Measurements from ENCODE around the gene GAB4. TPM values are rescaled to one million over a fixed set of nuclear protein-coding genes. Genes with fewer than 3 reads are reported as not detected.

GAB4 gene
- total and polyA plus RNA-seq, 2 donors (not counting 1 experiment from before 2014, with no cell fraction given) = not detected

DNA sequence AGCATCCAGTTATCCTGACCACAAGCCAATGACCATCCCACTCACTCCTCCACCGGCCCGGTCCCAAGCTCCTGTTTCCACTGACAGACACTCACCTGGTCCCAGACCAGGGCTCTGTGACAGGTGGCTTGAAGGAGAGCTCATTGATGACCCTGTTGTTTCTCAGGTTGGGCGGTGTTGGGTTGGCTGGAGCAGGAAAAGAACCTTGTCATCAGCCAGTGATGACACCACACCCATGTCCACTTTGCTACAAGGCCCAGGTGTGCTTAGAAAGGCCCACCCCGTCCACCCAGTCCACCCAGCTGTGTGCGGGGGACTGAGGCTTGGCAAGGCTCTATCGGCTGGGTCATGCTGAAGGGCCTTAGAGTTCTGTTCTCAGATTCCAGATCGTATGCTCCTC is 42.9 kb downstream of the GAB4 start:
- no peaks in the 10 kb centered on the region for H3K27me3 ChIP-seq (ENCODE audit: control insufficient read depth, insufficient read depth, low read length)
- H3K79me2 ChIP-seq (ENCODE audit: control insufficient read depth, insufficient read depth, low read length) = no peaks in the 10 kb centered on the region
- no peaks in the 10 kb centered on the region for H3K36me3 ChIP-seq (ENCODE audit: control insufficient read depth, insufficient read depth, low read length)
- H3K4me2 ChIP-seq (ENCODE audit: extremely low read depth, insufficient read depth, low read length) = no peak overlapping the region
- DNase-seq (ENCODE audit: low read depth in 2 of 2) = no peak
- H3K4me3 ChIP-seq (replicated peaks in 1 of 4; ENCODE audit: control extremely low read depth in 1 of 4, insufficient read depth in 1 of 4, low read depth in 3 of 4, low read length in 4 of 4) = no peak overlapping the region
- no peak overlapping the region for H2AFZ ChIP-seq (ENCODE audit: low read length)
- no peaks in the 10 kb centered on the region for H3K9me3 ChIP-seq (ENCODE audit: control insufficient read depth, insufficient read depth, low read depth, low read length)
- no peaks in the 10 kb centered on the region for H4K20me1 ChIP-seq (ENCODE audit: control insufficient read depth, extremely low read depth, insufficient read depth, low read length)
- no peak overlapping the region for H3K9ac ChIP-seq (ENCODE audit: insufficient read depth, low read length)
- H3K27ac ChIP-seq (ENCODE audit: insufficient read depth, low read length) = no peak overlapping the region
- H3K4me1 ChIP-seq (ENCODE audit: control insufficient read depth, extremely low read depth, insufficient read depth, low read length) = no peaks in the 10 kb centered on the region
- no peak for TF ChIP-seq EZH2 (IDR thresholded peaks at IDR 0.05; ENCODE audit: low read length, missing control alignments)
- TF ChIP-seq, protein P1, sequence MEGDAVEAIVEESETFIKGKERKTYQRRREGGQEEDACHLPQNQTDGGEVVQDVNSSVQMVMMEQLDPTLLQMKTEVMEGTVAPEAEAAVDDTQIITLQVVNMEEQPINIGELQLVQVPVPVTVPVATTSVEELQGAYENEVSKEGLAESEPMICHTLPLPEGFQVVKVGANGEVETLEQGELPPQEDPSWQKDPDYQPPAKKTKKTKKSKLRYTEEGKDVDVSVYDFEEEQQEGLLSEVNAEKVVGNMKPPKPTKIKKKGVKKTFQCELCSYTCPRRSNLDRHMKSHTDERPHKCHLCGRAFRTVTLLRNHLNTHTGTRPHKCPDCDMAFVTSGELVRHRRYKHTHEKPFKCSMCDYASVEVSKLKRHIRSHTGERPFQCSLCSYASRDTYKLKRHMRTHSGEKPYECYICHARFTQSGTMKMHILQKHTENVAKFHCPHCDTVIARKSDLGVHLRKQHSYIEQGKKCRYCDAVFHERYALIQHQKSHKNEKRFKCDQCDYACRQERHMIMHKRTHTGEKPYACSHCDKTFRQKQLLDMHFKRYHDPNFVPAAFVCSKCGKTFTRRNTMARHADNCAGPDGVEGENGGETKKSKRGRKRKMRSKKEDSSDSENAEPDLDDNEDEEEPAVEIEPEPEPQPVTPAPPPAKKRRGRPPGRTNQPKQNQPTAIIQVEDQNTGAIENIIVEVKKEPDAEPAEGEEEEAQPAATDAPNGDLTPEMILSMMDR (conservative IDR thresholded peaks at IDR 0.05 in 1 of 2, IDR thresholded peaks at IDR 0.05 in 1 of 2; ENCODE audit: low read depth in 1 of 2, low read length in 2 of 2) = no peak

DNA sequence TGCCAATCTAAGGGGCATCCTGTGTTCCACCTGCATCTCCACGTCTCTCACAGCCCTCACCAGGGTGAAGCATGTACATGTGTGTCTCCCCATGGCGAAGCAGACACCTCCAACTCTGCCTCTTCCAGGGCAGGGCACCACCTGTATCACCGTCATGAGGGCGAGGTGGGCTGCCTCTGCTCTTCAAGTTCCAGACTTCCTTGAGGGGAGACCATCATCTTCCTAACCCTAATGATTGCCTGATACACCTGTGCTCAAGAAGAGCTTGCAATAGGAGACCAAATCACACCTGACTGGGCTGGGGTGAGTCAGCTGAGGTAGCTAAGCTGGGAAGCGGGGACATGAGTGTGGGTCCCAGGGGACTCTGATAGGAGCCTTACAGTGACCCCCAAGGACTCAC is 43.7 kb downstream of the GAB4 start:
- Histone ChIP-seq H3K4me1 (ENCODE audit: control insufficient read depth, extremely low read depth, insufficient read depth, low read length) (no peaks in the 10 kb centered on the region), H3K27ac (ENCODE audit: insufficient read depth, low read length) (no peak overlapping the region), H3K36me3 (ENCODE audit: control insufficient read depth, insufficient read depth, low read length) (no peaks in the 10 kb centered on the region), H3K4me3 (replicated peaks in 1 of 4; ENCODE audit: control extremely low read depth in 1 of 4, insufficient read depth in 1 of 4, low read depth in 3 of 4, low read length in 4 of 4) (no peak overlapping the region), H3K9me3 (ENCODE audit: control insufficient read depth, insufficient read depth, low read depth, low read length) (no peaks in the 10 kb centered on the region), H3K27me3 (ENCODE audit: control insufficient read depth, insufficient read depth, low read length) (no peaks in the 10 kb centered on the region), H3K9ac (ENCODE audit: insufficient read depth, low read length) (no peak overlapping the region), H3K4me2 (ENCODE audit: extremely low read depth, insufficient read depth, low read length) (no peak overlapping the region), H3K79me2 (ENCODE audit: control insufficient read depth, insufficient read depth, low read length) (no peaks in the 10 kb centered on the region), H4K20me1 (ENCODE audit: control insufficient read depth, extremely low read depth, insufficient read depth, low read length) (no peaks in the 10 kb centered on the region), H2AFZ (ENCODE audit: low read length) (no peak overlapping the region)
- TF ChIP-seq, protein P1 (conservative IDR thresholded peaks at IDR 0.05 in 1 of 2, IDR thresholded peaks at IDR 0.05 in 1 of 2; ENCODE audit: low read depth in 1 of 2, low read length in 2 of 2) = no peak
- TF ChIP-seq EZH2 (IDR thresholded peaks at IDR 0.05; ENCODE audit: low read length, missing control alignments) = no peak
- no peak for DNase-seq (ENCODE audit: low read depth in 2 of 2)

DNA sequence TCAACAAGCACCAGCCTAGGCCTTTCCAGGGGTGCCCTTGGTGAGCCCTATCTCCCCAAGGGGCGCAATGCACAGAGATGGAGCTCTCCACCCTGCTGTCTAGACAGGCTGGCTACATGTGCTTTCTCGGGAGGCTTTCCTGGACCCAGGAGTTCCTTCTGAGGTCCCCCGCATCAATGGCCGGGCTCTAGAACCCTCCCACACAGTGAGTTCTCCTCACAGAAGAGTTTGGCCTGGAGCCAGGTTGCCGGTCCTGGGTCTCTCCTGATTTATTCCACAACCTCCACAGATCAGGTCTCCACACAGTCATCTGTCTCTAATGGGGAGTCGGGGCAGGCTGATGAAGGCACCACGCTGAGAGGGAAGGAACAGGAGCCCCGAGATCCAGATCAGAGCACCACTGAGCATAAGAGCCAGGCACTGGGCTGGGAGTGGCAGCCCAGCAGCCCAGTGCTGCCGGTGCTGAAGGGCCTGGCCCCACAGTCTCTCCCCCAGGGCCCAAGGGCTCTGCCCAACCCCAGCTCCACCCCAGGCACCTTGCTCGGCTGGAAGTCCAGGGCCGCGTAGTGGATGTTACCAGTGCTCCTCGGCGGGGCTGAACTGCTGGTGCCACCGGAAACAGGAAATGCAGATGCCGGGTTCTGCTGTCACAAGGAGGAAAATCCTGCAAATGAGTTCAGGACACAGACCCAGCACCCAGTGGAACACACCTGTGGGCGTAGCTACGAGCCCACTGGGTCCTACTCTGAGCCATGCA is 44.7 kb downstream of the GAB4 start:
- Histone ChIP-seq H3K9ac (ENCODE audit: insufficient read depth, low read length) (no peak overlapping the region), H3K27ac (ENCODE audit: insufficient read depth, low read length) (no peak overlapping the region), H3K36me3 (ENCODE audit: control insufficient read depth, insufficient read depth, low read length) (no peaks in the 10 kb centered on the region), H3K27me3 (ENCODE audit: control insufficient read depth, insufficient read depth, low read length) (no peaks in the 10 kb centered on the region), H3K9me3 (ENCODE audit: control insufficient read depth, insufficient read depth, low read depth, low read length) (no peaks in the 10 kb centered on the region), H2AFZ (ENCODE audit: low read length) (no peak overlapping the region), H3K4me1 (ENCODE audit: control insufficient read depth, extremely low read depth, insufficient read depth, low read length) (no peaks in the 10 kb centered on the region), H4K20me1 (ENCODE audit: control insufficient read depth, extremely low read depth, insufficient read depth, low read length) (no peaks in the 10 kb centered on the region), H3K4me3 (replicated peaks in 1 of 4; ENCODE audit: control extremely low read depth in 1 of 4, insufficient read depth in 1 of 4, low read depth in 3 of 4, low read length in 4 of 4) (no peak overlapping the region), H3K79me2 (ENCODE audit: control insufficient read depth, insufficient read depth, low read length) (no peaks in the 10 kb centered on the region), H3K4me2 (ENCODE audit: extremely low read depth, insufficient read depth, low read length) (no peak overlapping the region)
- TF ChIP-seq, protein P1 (conservative IDR thresholded peaks at IDR 0.05 in 1 of 2, IDR thresholded peaks at IDR 0.05 in 1 of 2; ENCODE audit: low read depth in 1 of 2, low read length in 2 of 2) = no peak
- TF ChIP-seq EZH2 (IDR thresholded peaks at IDR 0.05; ENCODE audit: low read length, missing control alignments) = no peak
- DNase-seq (ENCODE audit: low read depth in 2 of 2) = no peak

All from fibroblast of lung (primary cell).